B cell (primary cell): ENCODE results near the gene PSMG3. TPM values are rescaled to one million over a fixed set of nuclear protein-coding genes. Genes with fewer than 3 reads are reported as not detected.
A peak's percentile ranks its signal among the peaks of the same experiment; 100 is the strongest.

Experiments used
- ATAC-seq: fragments of 200-7000 bp; cut with Tn5 transposase; one replicate; pipeline ENCODE4 v1.10.0; 2021; ENCODE audit warnings: low read depth, mild to moderate bottlenecking, moderate number of reproducible peaks, moderate library complexity
- CTCF ChIA-PET: fragments of 350-600 bp; sonication (Branson Sonifier 250); formaldehyde crosslinking; loops from one replicate; lab custom pipeline; 2021; ENCODE audit warnings: antibody characterized with exemption, inconsistent platforms; lab: Charles Lee
- POLR2A ChIA-PET: fragments of 350-600 bp; sonication (Branson Sonifier 250); formaldehyde crosslinking; loops from one replicate; lab custom pipeline; 2021; ENCODE audit warnings: antibody characterized with exemption; lab: Charles Lee
- DNase-seq: peaks from one replicate; pipeline ENCODE4 v3.0.0; 2013
- H2AFZ ChIP-seq: 2 replicates; pipeline ENCODE4 v1.6.1; 2012; ENCODE audit warnings: mild to moderate bottlenecking, low read depth, low read length; ENCODE audit not compliant: insufficient read depth, poor library complexity, severe bottlenecking
- H3K27ac ChIP-seq, 2 donors: 1 replicate in 1 of 2; 2 replicates in 1 of 2; pipeline ENCODE4 v1.5.1; 2012 to 2013; ENCODE audit warnings: low read length in 2 of 2, mild to moderate bottlenecking in 2 of 2, moderate library complexity in 1 of 2
- H3K27me3 ChIP-seq, 4 experiments: fragments of 200-600 bp in 1 of 4; sonication (generic) in 1 of 4; replicated peaks in 1 of 4; 1 replicate in 2 of 4; 2 replicates in 2 of 4; pipeline versions ENCODE4 v1.6.1 to v1.7.0; 2013 to 2016; ENCODE audit warnings: low read length in 3 of 4, mild to moderate bottlenecking in 2 of 4, mixed read lengths in 1 of 4, moderate library complexity in 1 of 4; ENCODE audit not compliant: insufficient read depth in 4 of 4, control insufficient read depth in 3 of 4; ENCODE audit errors: control extremely low read depth in 1 of 4
- H3K36me3 ChIP-seq, 2 experiments: replicated peaks in 1 of 2; 1 replicate in 1 of 2; 2 replicates in 1 of 2; pipeline versions ENCODE4 v1.6.1 to v1.7.1; 2013; ENCODE audit warnings: low read length in 1 of 2; ENCODE audit not compliant: insufficient read depth in 2 of 2, control insufficient read depth in 1 of 2; ENCODE audit errors: control extremely low read depth in 1 of 2, extremely low read depth in 1 of 2
- H3K4me1 ChIP-seq, 2 donors: fragments of 200-600 bp in 1 of 2; sonication (generic) in 1 of 2; 1 replicate in 1 of 2; 2 replicates in 1 of 2; pipeline versions ENCODE4 v1.5.1 to v1.6.1; 2013 to 2017; ENCODE audit warnings: low read length in 2 of 2; ENCODE audit not compliant: control insufficient read depth in 2 of 2, insufficient read depth in 2 of 2
- H3K4me2 ChIP-seq: replicated peaks from 2 replicates; pipeline ENCODE3; 2012; ENCODE audit warnings: mild to moderate bottlenecking, low read depth, low read length; ENCODE audit not compliant: poor library complexity, severe bottlenecking
- H3K4me3 ChIP-seq, 5 experiments: fragments of 200-600 bp in 1 of 5; sonication (generic) in 1 of 5; 1 replicate in 3 of 5; 2 replicates in 2 of 5; pipeline versions ENCODE4 v1.5.1 to v1.7.0; 2011 to 2016; ENCODE audit warnings: low read length in 4 of 5, mild to moderate bottlenecking in 4 of 5, low read depth in 2 of 5, control low read depth in 1 of 5, moderate library complexity in 1 of 5; ENCODE audit not compliant: insufficient read depth in 1 of 5; ENCODE audit errors: control extremely low read depth in 1 of 5, extremely low read depth in 1 of 5
- H3K79me2 ChIP-seq: fragments of 200-600 bp; sonication (generic); one replicate; pipeline ENCODE4 v1.6.0; 2016; ENCODE audit warnings: low read length; ENCODE audit not compliant: control insufficient read depth, insufficient read depth
- H3K9ac ChIP-seq: fragments of 200-600 bp; sonication (generic); 2 replicates; pipeline ENCODE4 v1.6.1; 2017; ENCODE audit warnings: mild to moderate bottlenecking, low read length, moderate library complexity
- H3K9me3 ChIP-seq, 3 donors: one replicate each; pipeline versions ENCODE4 v1.6.1 to v1.7.1; 2013; ENCODE audit warnings: low read length in 2 of 3; ENCODE audit not compliant: control insufficient read depth in 2 of 3, insufficient read depth in 1 of 3; ENCODE audit errors: control extremely low read depth in 1 of 3
- H4K20me1 ChIP-seq: 2 replicates; pipeline ENCODE4 v1.6.0; 2012; ENCODE audit warnings: mild to moderate bottlenecking, low read length; ENCODE audit not compliant: insufficient read depth, control insufficient read depth, poor library complexity, severe bottlenecking
- H3K27ac Mint-ChIP-seq: one replicate; pipeline ENCODE4 v1.8.0; 2021; ENCODE audit warnings: mixed read lengths
- H3K27me3 Mint-ChIP-seq: one replicate; pipeline ENCODE4 v1.8.0; 2021; ENCODE audit warnings: mixed read lengths
- H3K4me1 Mint-ChIP-seq: one replicate; pipeline ENCODE4 v1.8.0; 2021; ENCODE audit warnings: mixed read lengths
- H3K4me3 Mint-ChIP-seq: one replicate; pipeline ENCODE4 v1.8.0; 2021; ENCODE audit warnings: mixed read lengths
- H3K9me3 Mint-ChIP-seq: one replicate; pipeline ENCODE4 v1.8.0; 2022; ENCODE audit warnings: mixed read lengths; ENCODE audit not compliant: insufficient read depth
- CTCF ChIP-seq: fragments of 200-600 bp; IDR thresholded peaks from one replicate; pipeline ENCODE4 v1.8.0; 2022; ENCODE audit warnings: antibody characterized with exemption, mild to moderate bottlenecking
- EZH2 ChIP-seq: IDR thresholded peaks from 2 replicates; pipeline ENCODE4 v1.6.1; 2012; ENCODE audit warnings: borderline replicate concordance, low read depth, mild to moderate bottlenecking, moderate library complexity, low read length; ENCODE audit not compliant: insufficient read depth, poor library complexity, severe bottlenecking
- WGBS: methylation state at CpG from one replicate; pipeline ENCODE4 v1.1.5; 2013; ENCODE audit warnings: missing lambda C conversion rate; ENCODE audit not compliant: insufficient coverage; 5-methylcytosine and 5-hydroxymethylcytosine counted together
- intact Hi-C: fragments of 100-400 bp; cut with micrococcal nuclease; formaldehyde crosslinking; loops from one replicate; pipeline ENCODE4 v1.10.0; 2022
- polyA plus RNA-seq: library from polyadenylated mRNA; depleted of rRNA; stranded (reverse); fragments of >200 nt; gene quantifications from 2 replicates; pipeline ENCODE4 v1.2.3, GENCODE V29; 2012
- total RNA-seq, 2 donors: library from RNA; stranded (reverse); fragments of 120-200 nt in 1 of 2; gene quantifications; 1 replicate in 1 of 2; 2 replicates in 1 of 2; pipeline versions ENCODE4 v1.2.3 to v1.2.4, GENCODE V29; 2013 to 2022

Gene PSMG3
- total and polyA plus RNA-seq, 2 donors (not counting 1 experiment from before 2014, with no cell fraction given) = 27.4 to 75.7 TPM

- H3K79me2 ChIP-seq = no peaks in the 10 kb centered on the region
- H2AFZ ChIP-seq = no peak overlapping the region
- POLR2A ChIA-PET = no interaction called here
- no peaks in the 10 kb centered on the region for H3K9me3 Mint-ChIP-seq
- peaks cover 5% of the 10 kb centered on the region for H3K4me1 Mint-ChIP-seq
- H3K4me3 ChIP-seq = no peak overlapping the region
- no peak overlapping the region for H3K27ac ChIP-seq
- H3K9ac ChIP-seq = no peak overlapping the region
- TF ChIP-seq EZH2 = no peak
- TF ChIP-seq CTCF = no peak
- WGBS = 86% methylated on average over 14 of the region's 17 CpGs
- CTCF ChIA-PET = interaction anchor here (1.0 kb wide), 1 partner anchor 42 kb away, joined by 5 read pairs; no protein-coding TSS in a partner anchor
- no peaks in the 10 kb centered on the region for H3K36me3 ChIP-seq
- no peak for ATAC-seq
- H3K27me3 ChIP-seq = no peaks in the 10 kb centered on the region
- no peaks in the 10 kb centered on the region for H3K4me1 ChIP-seq
- DNase-seq = peak; percentile 27
- no peak overlapping the region for H3K4me2 ChIP-seq
- no peaks in the 10 kb centered on the region for H3K9me3 ChIP-seq
- H4K20me1 ChIP-seq = no peaks in the 10 kb centered on the region
- no peak overlapping the region for H3K4me3 Mint-ChIP-seq
- intact Hi-C loops = no loop called here
- H3K27me3 Mint-ChIP-seq = no peaks in the 10 kb centered on the region
- peak overlapping the region; percentile 15 for H3K27ac Mint-ChIP-seq
Measured at GRCh38 chr7:1548438-1548831, 21.4 kb downstream of the PSMG3 start.

GRCh38 chr7:1547777-1548437 lies 21.9 kb downstream of the PSMG3 start:
- H3K4me3 ChIP-seq = no peak overlapping the region
- H3K4me1 ChIP-seq = no peaks in the 10 kb centered on the region
- no peaks in the 10 kb centered on the region for H3K27me3 Mint-ChIP-seq
- H3K4me2 ChIP-seq = no peak overlapping the region
- no peaks in the 10 kb centered on the region for H3K9me3 Mint-ChIP-seq
- no peak overlapping the region for H2AFZ ChIP-seq
- no peaks in the 10 kb centered on the region for H3K9me3 ChIP-seq
- ChIA-PET POLR2A (no interaction called here), CTCF (interaction anchor here (1.0 kb wide), 1 partner anchor 41 kb away, joined by 5 read pairs; no protein-coding TSS in a partner anchor)
- H3K4me3 Mint-ChIP-seq = no peak overlapping the region
- TF ChIP-seq CTCF (no peak), EZH2 (no peak)
- WGBS = 90% methylated on average over 31 of the region's 35 CpGs
- peaks cover 4% of the 10 kb centered on the region for H4K20me1 ChIP-seq
- H3K27ac Mint-ChIP-seq = peak overlapping the region; percentile 15
- peaks cover 5% of the 10 kb centered on the region for H3K4me1 Mint-ChIP-seq
- no peaks in the 10 kb centered on the region for H3K27me3 ChIP-seq
- H3K27ac ChIP-seq = no peak overlapping the region
- intact Hi-C loops = no loop called here
- no peaks in the 10 kb centered on the region for H3K36me3 ChIP-seq
- no peaks in the 10 kb centered on the region for H3K79me2 ChIP-seq
- H3K9ac ChIP-seq = no peak overlapping the region
- ATAC-seq (no peak), DNase-seq (no peak)
